Measurements from ENCODE around the gene CLRN1.

CLRN1 gene

DNA sequence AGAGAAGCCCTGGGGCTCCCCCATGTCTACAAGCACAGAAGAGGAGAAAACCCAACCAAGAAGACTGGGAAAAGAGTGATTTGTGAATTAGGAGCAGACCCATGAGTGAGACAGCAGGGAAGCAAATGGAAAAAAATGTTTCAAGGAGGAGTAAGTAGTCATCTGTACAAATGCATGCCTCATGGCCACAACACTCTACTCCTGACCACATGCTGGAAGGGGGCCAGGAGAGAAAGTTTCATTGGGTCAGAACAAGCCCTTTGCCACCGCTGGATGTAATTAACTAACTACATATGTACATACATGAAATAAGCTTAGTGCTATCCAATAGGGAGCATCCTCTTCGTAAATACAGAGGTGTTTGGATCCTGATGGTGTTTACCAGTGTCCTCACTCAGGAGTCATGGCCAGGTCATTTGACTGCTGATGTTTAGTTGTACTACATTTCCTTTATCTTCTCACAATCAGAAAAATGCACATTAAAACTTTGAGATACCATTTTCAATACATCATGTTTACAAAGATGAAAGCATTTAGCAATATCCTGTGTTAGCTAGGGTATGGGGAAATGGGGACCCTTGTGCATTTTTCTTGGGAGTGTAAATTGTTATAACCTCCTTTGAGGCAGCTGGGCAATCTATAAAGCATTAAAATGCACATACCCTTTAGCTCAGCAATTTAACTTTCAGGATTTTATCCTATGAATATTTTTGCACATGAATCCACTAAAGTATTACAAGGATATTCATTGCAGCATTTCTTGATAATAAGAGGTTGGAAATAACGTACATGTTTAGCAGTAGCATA, 27.1 kb downstream of the CLRN1 start:
- no peak for TF ChIP-seq CTCF (IDR thresholded peaks at IDR 0.05; ENCODE audit: extremely low read depth, insufficient read depth, missing control alignments)
- in situ Hi-C loops (cut with MboI; ENCODE audit: low pct_unique_long_range_greater_than_20kb, low sequenced_read_pairs, unreplicated experiment), result no loop called here
- DNase-seq (ENCODE audit: low spot score), result no peak

- in situ Hi-C loops (cut with MboI; ENCODE audit: low pct_unique_long_range_greater_than_20kb, low sequenced_read_pairs, unreplicated experiment), result no loop called here
- TF ChIP-seq CTCF (IDR thresholded peaks at IDR 0.05; ENCODE audit: extremely low read depth, insufficient read depth, missing control alignments), result no peak
- DNase-seq (ENCODE audit: low spot score), result no peak
These were observed 30.3 kb downstream of the CLRN1 start for GRCh38 chr3:150942221-150942620.

GRCh38 chr3:150936693-150937092, 35.8 kb downstream of the CLRN1 start:
- no peak for DNase-seq (ENCODE audit: low spot score)
- in situ Hi-C loops (cut with MboI; ENCODE audit: low pct_unique_long_range_greater_than_20kb, low sequenced_read_pairs, unreplicated experiment), result no loop called here
- no peak for TF ChIP-seq CTCF (IDR thresholded peaks at IDR 0.05; ENCODE audit: extremely low read depth, insufficient read depth, missing control alignments)

DNA sequence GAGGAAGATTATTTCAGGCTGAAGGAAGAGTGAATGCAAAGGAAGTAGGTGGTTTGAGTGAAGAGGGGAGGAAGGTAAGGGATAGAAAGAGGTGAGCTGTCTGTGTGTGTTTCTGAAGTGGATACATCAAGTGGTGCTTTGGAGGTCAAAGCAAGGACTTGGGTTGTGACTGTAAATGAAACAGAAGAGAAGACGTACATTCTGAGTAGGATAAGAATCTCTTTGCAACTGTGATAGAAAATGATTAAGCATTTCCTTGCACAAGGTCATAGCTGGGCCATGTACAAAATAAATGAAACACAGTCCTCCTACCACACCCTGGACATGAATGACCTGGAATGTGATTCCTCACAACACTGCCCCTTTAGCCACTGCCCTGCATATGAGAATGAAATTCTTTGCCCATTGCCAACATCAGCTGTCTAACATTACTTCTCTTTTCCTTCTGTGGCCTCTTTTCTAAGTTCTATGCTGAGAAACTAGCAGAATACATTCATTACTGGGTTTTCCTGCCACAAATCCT, 39.0 kb downstream of the CLRN1 start:
- TF ChIP-seq CTCF (IDR thresholded peaks at IDR 0.05; ENCODE audit: extremely low read depth, insufficient read depth, missing control alignments), result no peak
- no peak for DNase-seq (ENCODE audit: low spot score)
- in situ Hi-C loops (cut with MboI; ENCODE audit: low pct_unique_long_range_greater_than_20kb, low sequenced_read_pairs, unreplicated experiment), result no loop called here

GRCh38 chr3:150931745-150932144, 40.8 kb downstream of the CLRN1 start:
- in situ Hi-C loops (cut with MboI; ENCODE audit: low pct_unique_long_range_greater_than_20kb, low sequenced_read_pairs, unreplicated experiment), result no loop called here
- no peak for DNase-seq (ENCODE audit: low spot score)
- no peak for TF ChIP-seq CTCF (IDR thresholded peaks at IDR 0.05; ENCODE audit: extremely low read depth, insufficient read depth, missing control alignments)

- DNase-seq (ENCODE audit: low spot score), result no peak
- no peak for TF ChIP-seq CTCF (IDR thresholded peaks at IDR 0.05; ENCODE audit: extremely low read depth, insufficient read depth, missing control alignments)
- in situ Hi-C loops (cut with MboI; ENCODE audit: low pct_unique_long_range_greater_than_20kb, low sequenced_read_pairs, unreplicated experiment), result no loop called here
These were observed 41.7 kb downstream of the CLRN1 start for GRCh38 chr3:150930839-150931238.
